HCT116 (cell line): ENCODE results near the gene PTPN2. TPM values are rescaled to one million over a fixed set of nuclear protein-coding genes. Genes with fewer than 3 reads are reported as not detected.

ENCODE experiments used
- ATAC-seq: fragments of 200-7000 bp; cut with Tn5 transposase; 2 replicates; pipeline ENCODE4 v1.9.1; 2020; ENCODE audit warnings: mild to moderate bottlenecking, moderate library complexity
- BruUV-seq: library from RNA; stranded (reverse); fragments of 400-500 nt; replicated peaks from 2 replicates; lab custom pipeline; 2021; lab: Mats Ljungman, UMichigan
- CTCF ChIA-PET: fragments of 300-600 bp; sonication (Branson Sonifier 250); formaldehyde crosslinking; loops from one replicate; lab custom pipeline; 2021; ENCODE audit warnings: antibody characterized with exemption; lab: Charles Lee
- POLR2A ChIA-PET: fragments of 300-600, 350-600 bp; sonication (Branson Sonifier 250); formaldehyde crosslinking; loops from one replicate; lab custom pipeline; 2021; ENCODE audit warnings: antibody characterized with exemption; lab: Charles Lee
- RAD21 ChIA-PET, 2 experiments: fragments of 300-600 bp; sonication (Branson Sonifier 250); formaldehyde crosslinking; loops; one replicate each; lab custom pipeline; 2023; ENCODE audit warnings: low total read pairs in 2 of 2; ENCODE audit not compliant: uncharacterized antibody in 2 of 2, unreplicated experiment in 2 of 2, low non-redundant PET in 1 of 2; lab: Charles Lee
- DNase-seq: peaks from one replicate; pipeline ENCODE4 v3.0.0-alpha.2; 2010; ENCODE audit warnings: low read depth, low spot score
- H2AFZ ChIP-seq: fragments of 200-600 bp; shearing (Covaris generic), sonication (generic); 2 replicates; pipeline ENCODE4 v1.6.1; 2017; ENCODE audit warnings: low read depth, mixed run types, mixed read lengths, antibody characterized with exemption, low read length; ENCODE audit not compliant: poor library complexity, severe bottlenecking
- H3K27ac ChIP-seq: 2 replicates; pipeline ENCODE4 v1.5.1; 2012; ENCODE audit warnings: low read depth, low read length
- H3K27me3 ChIP-seq: fragments of 200-600 bp; sonication (generic); 2 replicates; pipeline ENCODE4 v1.6.1; 2016; ENCODE audit warnings: mixed run types, low read length, mixed read lengths; ENCODE audit not compliant: insufficient read depth
- H3K36me3 ChIP-seq, 2 experiments: fragments of 200-500 bp in 1 of 2; fragments of 200-600 bp in 1 of 2; sonication (Bioruptor generic) in 1 of 2; sonication (generic) in 1 of 2; 2 replicates each; pipeline versions ENCODE4 v1.5.1 to v1.6.1; 2014 to 2016; ENCODE audit warnings: low read length in 2 of 2, inconsistent platforms in 1 of 2, mixed read lengths in 1 of 2, mixed run types in 1 of 2; ENCODE audit not compliant: insufficient read depth in 2 of 2, control insufficient read depth in 1 of 2
- H3K4me1 ChIP-seq, 2 experiments: fragments of 200-600 bp in 1 of 2; sonication (generic) in 1 of 2; 2 replicates each; pipeline versions ENCODE4 v1.5.1 to v1.6.1; 2012 to 2017; ENCODE audit warnings: low read length in 2 of 2, inconsistent platforms in 1 of 2, mild to moderate bottlenecking in 1 of 2, mixed read lengths in 1 of 2, mixed run types in 1 of 2, moderate library complexity in 1 of 2; ENCODE audit not compliant: insufficient read depth in 2 of 2, control insufficient read depth in 1 of 2
- H3K4me2 ChIP-seq: fragments of 200-600 bp; sonication (generic); 2 replicates; pipeline ENCODE4 v1.6.1; 2017; ENCODE audit warnings: mixed run types, low read length, mixed read lengths
- H3K4me3 ChIP-seq, 2 experiments: fragments of 200-600 bp in 1 of 2; sonication (generic) in 1 of 2; replicated peaks in 1 of 2; 2 replicates each; pipeline ENCODE4 v1.5.1; 2011 to 2016; ENCODE audit warnings: low read length in 2 of 2, control low read depth in 1 of 2, low read depth in 1 of 2, mild to moderate bottlenecking in 1 of 2, mixed read lengths in 1 of 2, mixed run types in 1 of 2
- H3K79me2 ChIP-seq: fragments of 200-600 bp; sonication (generic); 2 replicates; pipeline ENCODE4 v1.6.1; 2017; ENCODE audit warnings: mild to moderate bottlenecking, mixed run types, low read length, moderate library complexity, mixed read lengths; ENCODE audit not compliant: insufficient read depth
- H3K9ac ChIP-seq: fragments of 200-600 bp; sonication (generic); 2 replicates; pipeline ENCODE4 v1.6.1; 2016; ENCODE audit warnings: low read length, mixed read lengths
- H3K9me2 ChIP-seq: fragments of 200-600 bp; sonication (generic), shearing (Covaris generic); 2 replicates; pipeline ENCODE4 v1.6.1; 2017; ENCODE audit warnings: mixed run types, mild to moderate bottlenecking, moderate library complexity; ENCODE audit not compliant: insufficient read depth
- H3K9me3 ChIP-seq, 2 experiments: fragments of 200-500 bp in 1 of 2; fragments of 200-600 bp in 1 of 2; sonication (Bioruptor generic) in 1 of 2; sonication (generic) in 1 of 2; 2 replicates each; pipeline ENCODE4 v1.6.1; 2014 to 2017; ENCODE audit warnings: low read length in 2 of 2, mixed read lengths in 2 of 2, inconsistent platforms in 1 of 2, low read depth in 1 of 2, mild to moderate bottlenecking in 1 of 2, mixed run types in 1 of 2, moderate library complexity in 1 of 2; ENCODE audit not compliant: control insufficient read depth in 1 of 2, insufficient read depth in 1 of 2
- H4K20me1 ChIP-seq: fragments of 200-600 bp; sonication (generic), shearing (Covaris generic); 2 replicates; pipeline ENCODE4 v1.6.1; 2017; ENCODE audit warnings: mixed run types, mild to moderate bottlenecking, moderate library complexity; ENCODE audit not compliant: insufficient read depth
- ATF3 ChIP-seq: IDR thresholded peaks from 2 replicates; pipeline ENCODE4 v1.6.1; 2012
- CBX3 ChIP-seq: IDR thresholded peaks from 2 replicates; pipeline ENCODE4 v1.6.1; 2012; ENCODE audit warnings: low read depth
- CEBPB ChIP-seq: IDR thresholded peaks from 2 replicates; pipeline ENCODE4 v1.6.1; 2012; ENCODE audit warnings: low read depth
- CTCF ChIP-seq, 3 experiments: fragments of 200-600 bp in 1 of 3; sonication (generic) in 1 of 3; IDR thresholded peaks in 2 of 3; conservative IDR thresholded peaks in 1 of 3; 2 replicates each; pipeline ENCODE4 v1.5.1; 2012 to 2017; ENCODE audit warnings: low read depth in 2 of 3, low read length in 2 of 3, antibody characterized with exemption in 1 of 3, borderline replicate concordance in 1 of 3, control low read depth in 1 of 3, mild to moderate bottlenecking in 1 of 3, mixed read lengths in 1 of 3, mixed run types in 1 of 3, moderate library complexity in 1 of 3; ENCODE audit not compliant: insufficient read depth in 1 of 3
- EZH2 ChIP-seq: fragments of 200-600 bp; sonication (generic); IDR thresholded peaks from 2 replicates; pipeline ENCODE4 v1.6.1; 2017; ENCODE audit warnings: antibody characterized with exemption, mixed run types
- EZH2phosphoT487 ChIP-seq: fragments of 200-600 bp; IDR thresholded peaks from 2 replicates; pipeline ENCODE4 v1.6.1; 2018; ENCODE audit warnings: antibody characterized with exemption, borderline replicate concordance
- FOSL1 ChIP-seq: IDR thresholded peaks from 2 replicates; pipeline ENCODE4 v1.6.1; 2012; ENCODE audit warnings: low read depth
- JUND ChIP-seq: IDR thresholded peaks from 2 replicates; pipeline ENCODE4 v1.6.1; 2012
- MAX ChIP-seq: IDR thresholded peaks from 2 replicates; pipeline ENCODE4 v1.6.1; 2012
- POLR2A ChIP-seq: IDR thresholded peaks from 2 replicates; pipeline ENCODE4 v1.7.0; 2011; ENCODE audit warnings: borderline replicate concordance; ENCODE audit not compliant: insufficient read depth, insufficient read length; ENCODE audit errors: extremely low read depth
- POLR2AphosphoS5 ChIP-seq: IDR thresholded peaks from 2 replicates; pipeline ENCODE4 v1.6.1; 2011; ENCODE audit warnings: mild to moderate bottlenecking, low read depth, low read length, moderate library complexity
- REST ChIP-seq: IDR thresholded peaks from 2 replicates; pipeline ENCODE4 v1.6.1; 2012; ENCODE audit warnings: low read depth
- SIN3A ChIP-seq: IDR thresholded peaks from 2 replicates; pipeline ENCODE4 v1.6.1; 2012; ENCODE audit warnings: low read depth
- SP1 ChIP-seq: IDR thresholded peaks from 2 replicates; pipeline ENCODE4 v1.6.1; 2012; ENCODE audit warnings: low read depth
- SRF ChIP-seq: IDR thresholded peaks from 2 replicates; pipeline ENCODE4 v1.6.1; 2012; ENCODE audit warnings: low read depth
- TCF7L2 ChIP-seq: IDR thresholded peaks from 2 replicates; pipeline ENCODE4 v1.7.0; 2011; ENCODE audit warnings: borderline replicate concordance, inconsistent platforms; ENCODE audit not compliant: insufficient read depth, insufficient read length; ENCODE audit errors: extremely low read depth
- YY1 ChIP-seq: IDR thresholded peaks from 2 replicates; pipeline ENCODE4 v1.6.1; 2011; ENCODE audit warnings: low read length, low read depth, moderate library complexity, mild to moderate bottlenecking; ENCODE audit not compliant: insufficient replicate concordance; ENCODE audit errors: extremely low read depth
- ZFX ChIP-seq: fragments of 450-650 bp; IDR thresholded peaks from 2 replicates; pipeline ENCODE4 v1.6.1; 2017
- ZNF274 ChIP-seq: fragments of 200-500 bp; sonication (Bioruptor generic); IDR thresholded peaks from 2 replicates; pipeline ENCODE4 v1.6.1; 2014; ENCODE audit warnings: mild to moderate bottlenecking, low read depth, low read length, inconsistent platforms
- intact Hi-C: fragments of 100-400 bp; cut with micrococcal nuclease; formaldehyde crosslinking; loops from 2 replicates; pipeline ENCODE4 v1.10.0; 2022
- total RNA-seq: library from RNA; stranded (reverse); gene quantifications from one replicate; pipeline ENCODE4 v1.2.1, GENCODE V29; 2021; ENCODE audit not compliant: unreplicated experiment

Gene PTPN2
- total RNA-seq, 1 experiment from 2014 or later = 50.3 TPM

GRCh38 chr18:12783524-12783923, 100.5 kb downstream of the PTPN2 start:
- H3K27ac ChIP-seq = no peak overlapping the region
- CTCF ChIA-PET = no interaction called here
- no peak overlapping the region for H3K9ac ChIP-seq
- intact Hi-C loops = no loop called here
- no peaks in the 10 kb centered on the region for H3K36me3 ChIP-seq
- no peak for ATAC-seq
- TF ChIP-seq CEBPB (no peak), SIN3A (no peak), ATF3 (no peak), SRF (no peak), MAX (no peak), REST (no peak), POLR2A (no peak), YY1 (no peak), CTCF (IDR thresholded peaks at IDR 0.05 in 2 of 3, conservative IDR thresholded peaks at IDR 0.05 in 1 of 3; ENCODE audit: borderline replicate concordance in 1 of 3, insufficient read depth in 1 of 3, low read depth in 2 of 3, low read length in 2 of 3) (no peak), FOSL1 (no peak), JUND (no peak), ZFX (no peak), CBX3 (no peak), EZH2phosphoT487 (no peak), ZNF274 (no peak), POLR2AphosphoS5 (no peak), SP1 (no peak), EZH2 (no peak), TCF7L2 (no peak)
- TF ChIP-seq, all 23 proteins: peak for 0
- no peak overlapping the region for H2AFZ ChIP-seq
- POLR2A ChIA-PET = no interaction called here
- H3K27me3 ChIP-seq = no peaks in the 10 kb centered on the region
- H3K79me2 ChIP-seq = no peaks in the 10 kb centered on the region
- RAD21 ChIA-PET = no interaction called here
- no peak for DNase-seq
- no peak overlapping the region for H3K4me3 ChIP-seq
- H3K9me2 ChIP-seq = no peaks in the 10 kb centered on the region
- no peak overlapping the region for H3K4me2 ChIP-seq
- no peaks in the 10 kb centered on the region for H3K9me3 ChIP-seq
- H4K20me1 ChIP-seq = no peaks in the 10 kb centered on the region
- BruUV-seq = no TSS peak
- H3K4me1 ChIP-seq = no peaks in the 10 kb centered on the region
